ENCODE results near the gene MARCHF10.

DNA sequence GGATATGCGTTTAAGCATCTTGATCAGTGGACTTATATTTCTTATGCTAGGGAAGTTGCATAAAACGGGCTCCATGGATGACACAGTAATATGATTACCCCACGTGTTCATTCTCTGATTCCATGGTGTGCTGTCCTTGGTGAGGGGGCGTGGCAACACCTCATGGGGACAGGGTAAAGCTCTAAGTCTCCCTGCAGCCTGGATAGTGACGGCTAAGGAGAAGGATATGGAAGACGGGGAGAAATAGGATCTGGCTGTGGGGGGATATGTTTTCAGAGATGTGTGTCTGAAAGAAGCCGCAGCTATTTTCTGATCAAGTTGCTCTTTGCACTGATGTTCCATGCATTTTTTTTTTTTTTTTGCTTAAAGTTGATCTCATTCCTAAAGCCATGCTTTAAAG is 84.3 kb downstream of the MARCHF10 start:
- no peak for TF ChIP-seq POLR2A (IDR thresholded peaks at IDR 0.05; ENCODE audit: extremely low read depth, insufficient read length)
- TF ChIP-seq CTCF (IDR thresholded peaks at IDR 0.05; ENCODE audit: low read depth, low read length), result no peak
- no peak for TF ChIP-seq MYC (IDR thresholded peaks at IDR 0.05; ENCODE audit: low read depth, low read length)
- TF ChIP-seq, protein P1, sequence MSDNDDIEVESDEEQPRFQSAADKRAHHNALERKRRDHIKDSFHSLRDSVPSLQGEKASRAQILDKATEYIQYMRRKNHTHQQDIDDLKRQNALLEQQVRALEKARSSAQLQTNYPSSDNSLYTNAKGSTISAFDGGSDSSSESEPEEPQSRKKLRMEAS (IDR thresholded peaks at IDR 0.05; ENCODE audit: low read depth, low read length), result no peak

Data from NB4 (cell line).